Measurements from ENCODE around the gene SLC17A4.

The SLC17A4 gene

DNA sequence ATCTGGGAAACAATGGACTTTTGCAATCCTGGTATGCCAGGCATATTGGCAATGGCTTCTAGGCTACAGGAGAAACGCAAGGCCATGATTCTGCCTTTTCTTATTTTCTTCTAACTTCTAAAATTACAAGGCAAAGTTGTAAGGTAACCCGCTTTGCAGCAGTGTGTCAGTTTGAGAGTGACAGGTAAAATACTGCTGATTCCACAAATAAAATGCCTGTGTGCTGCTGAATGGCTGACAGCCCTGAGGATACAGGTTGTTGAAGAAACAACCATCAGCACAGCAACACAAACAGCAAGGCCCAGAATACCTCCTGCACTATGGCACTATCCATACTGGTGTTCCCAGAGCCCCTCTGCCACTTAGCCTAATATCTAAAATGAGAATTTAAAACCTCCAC lies 40.2 kb downstream of the SLC17A4 start:
- DNase-seq (ENCODE audit: extremely low spot score, insufficient read length, low read depth) (no peak), FAIRE-seq (no peak)

DNA sequence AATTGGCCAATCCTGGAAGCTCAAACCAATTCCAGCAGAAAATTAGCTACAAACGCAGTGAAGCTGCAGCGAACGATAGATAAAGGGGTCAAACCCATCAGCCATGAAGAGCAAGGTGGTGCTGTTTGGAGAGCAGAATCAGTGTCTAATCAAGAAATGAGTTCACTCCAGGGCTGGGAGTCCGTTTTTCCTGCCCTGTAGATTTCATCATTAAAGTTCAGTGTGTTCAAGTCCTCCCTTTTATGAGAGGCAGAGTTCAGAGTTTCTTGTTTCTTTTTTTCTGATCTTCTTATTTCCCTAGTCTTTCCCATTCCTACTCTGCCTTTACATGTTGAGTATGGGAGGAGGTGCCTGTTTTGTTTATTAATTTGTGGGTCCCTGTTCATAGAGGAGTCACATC lies 46.9 kb downstream of the SLC17A4 start:
- DNase-seq (ENCODE audit: extremely low spot score, insufficient read length, low read depth): no peak
- no peak for FAIRE-seq

DNA sequence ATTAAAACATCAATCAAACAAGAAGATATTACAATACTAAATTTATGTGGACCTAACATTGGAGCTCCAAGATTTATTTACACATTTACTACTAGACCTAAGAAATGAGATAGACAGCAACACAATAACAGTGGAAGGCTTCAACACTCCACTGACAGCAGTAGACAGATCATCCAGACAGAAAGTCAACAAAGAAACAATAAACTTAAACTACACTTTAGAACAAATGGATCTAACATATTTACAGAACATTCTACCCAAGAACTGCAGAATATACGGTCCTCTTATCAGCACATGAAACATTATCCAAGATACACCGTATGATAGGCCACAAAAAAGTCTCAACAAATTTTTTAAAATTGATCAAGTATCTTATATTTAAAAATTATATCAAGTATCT lies 50.3 kb downstream of the SLC17A4 start:
- no peak for FAIRE-seq

DNA sequence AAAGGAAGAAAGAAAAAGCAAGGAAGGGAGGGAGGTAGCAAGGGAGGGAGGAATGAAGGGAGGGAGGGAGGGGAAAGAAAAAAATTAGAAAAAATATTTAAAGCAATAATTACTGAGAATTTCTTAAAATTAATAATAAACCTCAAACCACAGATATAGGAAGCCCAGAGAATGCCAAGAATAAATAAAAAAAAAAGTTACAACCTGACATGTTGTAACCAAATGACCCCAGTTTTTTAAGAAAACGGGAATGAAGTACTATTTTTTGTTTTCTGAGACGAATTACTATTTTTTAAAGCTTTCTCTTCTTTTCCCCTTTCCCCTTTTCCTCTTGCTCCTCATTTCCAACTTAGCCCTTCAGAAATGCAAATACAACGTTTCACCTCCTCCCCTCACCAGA lies 60.7 kb downstream of the SLC17A4 start:
- DNase-seq (ENCODE audit: extremely low spot score, insufficient read length, low read depth): no peak
- no peak for FAIRE-seq

More for the DNA sequence above, 50.3 kb downstream of the SLC17A4 start:
- no peak for DNase-seq (ENCODE audit: extremely low spot score, insufficient read length, low read depth)

DNA sequence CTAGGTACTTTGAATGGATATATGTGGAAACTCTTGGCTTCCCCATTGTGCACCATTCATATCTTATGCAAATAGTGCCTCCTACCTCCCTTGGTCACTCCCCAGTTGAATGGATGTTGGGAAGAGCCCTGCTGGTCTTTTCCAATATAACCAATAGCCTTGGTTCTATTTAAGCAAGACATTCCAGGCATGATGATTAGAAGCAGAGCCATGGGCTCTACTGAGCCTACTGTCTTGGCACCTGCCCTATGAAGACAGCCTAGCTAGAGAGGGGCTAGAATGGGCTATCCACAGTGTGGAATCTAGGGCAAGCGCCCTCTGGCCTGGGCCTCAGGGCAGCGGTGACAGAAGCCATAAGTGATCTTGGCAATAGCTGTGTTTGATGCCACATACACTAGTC lies 61.7 kb downstream of the SLC17A4 start:
- DNase-seq (ENCODE audit: extremely low spot score, insufficient read length, low read depth) (no peak), FAIRE-seq (no peak)

DNA sequence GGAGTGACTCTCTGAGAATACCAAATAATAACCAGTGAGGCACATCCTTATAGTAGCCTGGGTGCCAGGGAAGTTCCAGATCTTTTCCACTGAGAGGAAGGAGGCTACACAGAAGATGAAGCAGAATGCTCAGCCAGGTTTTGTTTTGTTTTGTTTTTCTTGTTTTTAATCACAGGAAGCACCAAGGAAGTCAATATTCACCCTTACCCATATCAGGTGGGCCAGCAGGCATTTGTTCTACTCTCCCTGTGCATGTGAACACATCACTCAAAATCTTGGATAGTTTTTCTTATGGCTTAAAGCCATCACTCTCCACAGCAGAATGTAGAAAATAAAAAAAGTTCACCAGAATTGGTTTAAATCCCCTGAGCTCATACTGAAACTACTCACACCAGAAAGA lies 66.8 kb downstream of the SLC17A4 start:
- no peak for DNase-seq (ENCODE audit: extremely low spot score, insufficient read length, low read depth)
- no peak for FAIRE-seq

DNA sequence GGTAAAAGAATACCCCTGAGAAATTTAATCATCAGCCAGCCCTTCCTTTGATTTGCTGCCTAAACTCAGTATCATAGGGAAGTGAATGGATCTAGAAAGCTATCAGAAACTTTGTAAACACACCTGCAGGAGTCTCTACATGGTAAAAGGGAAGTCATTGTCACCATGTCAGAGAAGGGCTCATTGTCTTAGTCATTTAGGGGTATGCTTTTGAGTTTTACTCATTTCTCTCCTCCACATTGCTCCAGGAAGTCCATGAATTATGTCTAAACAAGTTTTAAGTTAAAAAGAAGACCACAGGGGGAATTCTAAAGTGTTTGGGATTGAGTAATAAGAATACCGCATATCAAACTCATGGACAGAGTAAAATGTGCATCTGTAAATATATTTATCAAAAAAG lies 74.8 kb downstream of the SLC17A4 start:
- FAIRE-seq (peak; percentile 39), DNase-seq (ENCODE audit: extremely low spot score, insufficient read length, low read depth) (no peak)

DNA sequence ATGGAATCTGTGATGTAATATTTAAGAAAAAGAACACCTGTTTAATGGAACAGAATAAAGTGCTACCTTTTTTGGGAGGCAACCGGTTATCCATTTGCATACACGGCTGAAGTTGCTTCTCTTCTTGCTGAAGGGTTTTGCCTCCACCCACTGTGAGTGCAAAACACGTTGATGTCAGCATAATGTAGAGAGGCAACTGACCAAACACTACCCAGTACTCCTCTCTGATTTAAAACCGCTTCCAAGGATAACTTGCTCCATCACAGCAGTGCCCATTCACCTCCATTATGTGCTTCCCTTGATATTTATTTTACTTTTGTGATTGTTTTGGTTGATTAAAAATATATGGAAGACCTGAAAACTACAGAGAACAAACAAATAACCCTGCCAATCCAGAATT lies 75.9 kb downstream of the SLC17A4 start:
- no peak for FAIRE-seq
- no peak for DNase-seq (ENCODE audit: extremely low spot score, insufficient read length, low read depth)

All from GM18507 (cell line).